DOHH2 (cell line): ENCODE results near the gene KRTAP10-12.

ENCODE experiments used
- H3F3A ChIP-seq: fragments of 200-600 bp; sonication (generic), shearing (Covaris generic); 2 replicates; pipeline ENCODE4 v1.6.0; 2016; ENCODE audit warnings: antibody characterized with exemption, mild to moderate bottlenecking; ENCODE audit not compliant: control insufficient read depth, insufficient read depth
- H3K27ac ChIP-seq: fragments of 200-600 bp; sonication (generic); 2 replicates; pipeline ENCODE4 v1.5.1; 2014; ENCODE audit warnings: low read depth, mild to moderate bottlenecking, low read length, moderate library complexity
- H3K27me3 ChIP-seq: fragments of 200-600 bp; sonication (generic); 2 replicates; pipeline ENCODE4 v1.6.1; 2014; ENCODE audit warnings: mild to moderate bottlenecking, low read length, mixed read lengths; ENCODE audit not compliant: control insufficient read depth
- H3K36me3 ChIP-seq: fragments of 200-600 bp; sonication (generic); 2 replicates; pipeline ENCODE4 v1.6.1; 2014; ENCODE audit warnings: mild to moderate bottlenecking, low read length, moderate library complexity, mixed read lengths; ENCODE audit not compliant: control insufficient read depth
- H3K4me1 ChIP-seq: fragments of 200-600 bp; sonication (generic); 2 replicates; pipeline ENCODE4 v1.6.1; 2014; ENCODE audit warnings: mild to moderate bottlenecking, low read length, mixed read lengths; ENCODE audit not compliant: control insufficient read depth
- H3K4me2 ChIP-seq: fragments of 200-600 bp; sonication (generic); 2 replicates; pipeline ENCODE4 v1.6.0; 2014; ENCODE audit warnings: mild to moderate bottlenecking, low read length, moderate library complexity
- H3K4me3 ChIP-seq: fragments of 200-600 bp; sonication (generic); 2 replicates; pipeline ENCODE4 v1.5.1; 2014; ENCODE audit warnings: mild to moderate bottlenecking, low read length, mixed read lengths
- H3K79me2 ChIP-seq: fragments of 200-600 bp; sonication (generic); 2 replicates; pipeline ENCODE4 v1.6.1; 2014; ENCODE audit warnings: mild to moderate bottlenecking, low read length, mixed read lengths; ENCODE audit not compliant: control insufficient read depth
- H3K9me2 ChIP-seq: fragments of 200-600 bp; sonication (generic); replicated peaks from 2 replicates; pipeline ENCODE4 v1.6.1; 2014; ENCODE audit warnings: mild to moderate bottlenecking, low read length, mixed read lengths; ENCODE audit not compliant: control insufficient read depth
- H3K9me3 ChIP-seq: fragments of 200-600 bp; sonication (generic); 2 replicates; pipeline ENCODE4 v1.6.1; 2014; ENCODE audit warnings: antibody characterized with exemption, low read length, mixed read lengths; ENCODE audit not compliant: control insufficient read depth, insufficient read depth
- H4K20me1 ChIP-seq: fragments of 200-600 bp; sonication (generic); 2 replicates; pipeline ENCODE4 v1.6.0; 2014; ENCODE audit warnings: low read depth, mild to moderate bottlenecking, antibody characterized with exemption, low read length, moderate library complexity; ENCODE audit not compliant: control insufficient read depth, insufficient read depth
- CTCF ChIP-seq: fragments of 200-600 bp; sonication (generic); IDR thresholded peaks from one replicate; pipeline ENCODE4 v1.5.1; 2014; ENCODE audit warnings: antibody characterized with exemption, mild to moderate bottlenecking, low read depth, low read length; ENCODE audit not compliant: poor library complexity, severe bottlenecking
- EZH2phosphoT487 ChIP-seq: fragments of 200-600 bp; sonication (generic); IDR thresholded peaks from 2 replicates; pipeline ENCODE4 v1.6.1; 2017; ENCODE audit warnings: borderline replicate concordance, mild to moderate bottlenecking, antibody characterized with exemption, low read length, moderate library complexity, mixed read lengths

Gene KRTAP10-12

GRCh38 chr21:44713846-44714245 lies 16.9 kb downstream of the KRTAP10-12 start:
- Histone ChIP-seq H3K27ac (no peak overlapping the region), H4K20me1 (no peaks in the 10 kb centered on the region), H3K4me2 (no peak overlapping the region), H3K27me3 (peaks cover 40% of the 10 kb centered on the region), H3K4me1 (no peaks in the 10 kb centered on the region), H3K79me2 (no peaks in the 10 kb centered on the region), H3F3A (no peaks in the 10 kb centered on the region), H3K36me3 (no peaks in the 10 kb centered on the region), H3K4me3 (no peak overlapping the region), H3K9me2 (no peaks in the 10 kb centered on the region), H3K9me3 (no peaks in the 10 kb centered on the region)
- TF ChIP-seq EZH2phosphoT487 (no peak), CTCF (no peak)

DNA sequence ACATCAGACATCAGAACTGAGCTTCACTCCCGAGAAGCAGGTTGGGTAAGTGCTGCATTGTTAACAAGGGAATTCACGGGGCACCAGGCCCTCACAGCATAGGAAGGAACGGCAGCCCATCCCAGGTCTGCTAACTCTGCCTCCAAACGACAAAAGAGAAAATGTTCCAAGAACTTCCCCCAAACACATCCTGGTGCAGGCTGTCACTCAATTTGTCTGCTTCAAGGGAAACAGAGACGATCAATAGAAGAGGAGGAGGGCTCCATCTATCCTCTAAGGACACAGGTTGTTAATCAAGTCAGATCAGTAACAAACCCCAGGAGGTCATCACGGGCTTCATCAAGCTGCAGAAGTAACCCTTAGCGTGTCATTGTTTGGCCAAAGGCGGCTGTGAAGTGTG lies 17.9 kb downstream of the KRTAP10-12 start:
- Histone ChIP-seq H3K4me1 (no peaks in the 10 kb centered on the region), H3K27me3 (peaks cover 43% of the 10 kb centered on the region), H3K4me2 (no peak overlapping the region), H3K9me3 (no peaks in the 10 kb centered on the region), H4K20me1 (no peaks in the 10 kb centered on the region), H3K27ac (no peak overlapping the region), H3K79me2 (no peaks in the 10 kb centered on the region), H3K9me2 (no peaks in the 10 kb centered on the region), H3K36me3 (no peaks in the 10 kb centered on the region), H3K4me3 (no peak overlapping the region), H3F3A (no peaks in the 10 kb centered on the region)
- TF ChIP-seq CTCF, result no peak
- no peak for TF ChIP-seq EZH2phosphoT487

DNA sequence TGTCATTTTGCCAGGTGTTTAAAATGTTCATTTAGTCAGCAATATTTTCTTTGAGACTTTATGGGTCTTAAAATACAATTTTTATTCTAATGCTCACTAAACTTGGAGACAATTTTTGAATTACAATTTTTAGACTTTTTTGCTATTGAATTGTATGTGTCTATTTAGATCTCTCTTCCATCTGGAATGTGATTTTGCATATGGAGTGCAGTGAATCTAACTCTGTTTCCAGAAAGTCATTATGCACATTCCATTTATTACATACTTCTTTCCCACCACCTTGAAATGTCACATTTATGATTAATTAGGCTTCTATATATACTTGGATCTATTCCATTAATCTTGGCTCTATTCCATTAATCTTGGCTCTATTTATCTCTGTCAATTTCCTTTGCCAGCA lies 20.0 kb downstream of the KRTAP10-12 start:
- no peaks in the 10 kb centered on the region for H3K9me2 ChIP-seq
- H3K27me3 ChIP-seq, result peaks cover 44% of the 10 kb centered on the region
- no peak overlapping the region for H3K4me3 ChIP-seq
- H3K4me1 ChIP-seq, result no peaks in the 10 kb centered on the region
- no peaks in the 10 kb centered on the region for H3K79me2 ChIP-seq
- TF ChIP-seq EZH2phosphoT487, result no peak
- TF ChIP-seq CTCF, result no peak
- H3F3A ChIP-seq, result no peaks in the 10 kb centered on the region
- H3K4me2 ChIP-seq, result no peak overlapping the region
- no peaks in the 10 kb centered on the region for H3K9me3 ChIP-seq
- no peak overlapping the region for H3K27ac ChIP-seq
- H3K36me3 ChIP-seq, result no peaks in the 10 kb centered on the region
- no peaks in the 10 kb centered on the region for H4K20me1 ChIP-seq

GRCh38 chr21:44718093-44718492 lies 21.1 kb downstream of the KRTAP10-12 start:
- H3F3A ChIP-seq, result no peaks in the 10 kb centered on the region
- no peak overlapping the region for H3K4me2 ChIP-seq
- TF ChIP-seq EZH2phosphoT487 (no peak), CTCF (no peak)
- no peak overlapping the region for H3K4me3 ChIP-seq
- no peak overlapping the region for H3K27ac ChIP-seq
- H3K9me3 ChIP-seq, result no peaks in the 10 kb centered on the region
- no peaks in the 10 kb centered on the region for H4K20me1 ChIP-seq
- peaks cover 36% of the 10 kb centered on the region for H3K27me3 ChIP-seq
- no peaks in the 10 kb centered on the region for H3K79me2 ChIP-seq
- no peaks in the 10 kb centered on the region for H3K4me1 ChIP-seq
- no peaks in the 10 kb centered on the region for H3K9me2 ChIP-seq
- no peaks in the 10 kb centered on the region for H3K36me3 ChIP-seq
